ENCODE data around the gene TRPM3.
A peak's percentile ranks its signal among the peaks of the same experiment; 100 is the strongest.

The TRPM3 gene

DNA sequence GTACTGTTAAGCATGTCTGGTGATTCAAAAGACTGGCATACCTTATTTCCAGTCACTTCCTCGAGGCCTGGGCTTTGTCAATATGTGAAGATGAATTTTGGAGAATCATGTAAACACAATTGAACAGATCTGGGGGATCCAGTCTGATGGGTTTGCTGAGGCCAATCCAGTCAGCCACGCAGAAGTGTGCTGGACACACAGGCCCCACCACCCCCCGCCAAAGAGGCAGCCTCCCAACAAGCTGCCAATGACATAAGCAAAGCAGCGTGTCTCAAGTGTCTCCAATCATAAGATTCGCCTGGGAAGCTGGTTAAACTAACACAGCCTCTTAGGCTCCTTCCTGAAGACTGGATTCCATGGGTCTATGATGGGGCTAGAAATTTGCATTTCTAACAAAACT is 514.1 kb downstream of the TRPM3 start:
- peak overlapping the region; percentile 52 for H3K27ac ChIP-seq (replicated peaks)
- TF ChIP-seq, protein P1, sequence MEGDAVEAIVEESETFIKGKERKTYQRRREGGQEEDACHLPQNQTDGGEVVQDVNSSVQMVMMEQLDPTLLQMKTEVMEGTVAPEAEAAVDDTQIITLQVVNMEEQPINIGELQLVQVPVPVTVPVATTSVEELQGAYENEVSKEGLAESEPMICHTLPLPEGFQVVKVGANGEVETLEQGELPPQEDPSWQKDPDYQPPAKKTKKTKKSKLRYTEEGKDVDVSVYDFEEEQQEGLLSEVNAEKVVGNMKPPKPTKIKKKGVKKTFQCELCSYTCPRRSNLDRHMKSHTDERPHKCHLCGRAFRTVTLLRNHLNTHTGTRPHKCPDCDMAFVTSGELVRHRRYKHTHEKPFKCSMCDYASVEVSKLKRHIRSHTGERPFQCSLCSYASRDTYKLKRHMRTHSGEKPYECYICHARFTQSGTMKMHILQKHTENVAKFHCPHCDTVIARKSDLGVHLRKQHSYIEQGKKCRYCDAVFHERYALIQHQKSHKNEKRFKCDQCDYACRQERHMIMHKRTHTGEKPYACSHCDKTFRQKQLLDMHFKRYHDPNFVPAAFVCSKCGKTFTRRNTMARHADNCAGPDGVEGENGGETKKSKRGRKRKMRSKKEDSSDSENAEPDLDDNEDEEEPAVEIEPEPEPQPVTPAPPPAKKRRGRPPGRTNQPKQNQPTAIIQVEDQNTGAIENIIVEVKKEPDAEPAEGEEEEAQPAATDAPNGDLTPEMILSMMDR (IDR thresholded peaks at IDR 0.05; ENCODE audit: insufficient read depth, low read length): no peak
- no peak for TF ChIP-seq GABPA (IDR thresholded peaks at IDR 0.05; ENCODE audit: low read depth)
- TF ChIP-seq, protein P2, sequence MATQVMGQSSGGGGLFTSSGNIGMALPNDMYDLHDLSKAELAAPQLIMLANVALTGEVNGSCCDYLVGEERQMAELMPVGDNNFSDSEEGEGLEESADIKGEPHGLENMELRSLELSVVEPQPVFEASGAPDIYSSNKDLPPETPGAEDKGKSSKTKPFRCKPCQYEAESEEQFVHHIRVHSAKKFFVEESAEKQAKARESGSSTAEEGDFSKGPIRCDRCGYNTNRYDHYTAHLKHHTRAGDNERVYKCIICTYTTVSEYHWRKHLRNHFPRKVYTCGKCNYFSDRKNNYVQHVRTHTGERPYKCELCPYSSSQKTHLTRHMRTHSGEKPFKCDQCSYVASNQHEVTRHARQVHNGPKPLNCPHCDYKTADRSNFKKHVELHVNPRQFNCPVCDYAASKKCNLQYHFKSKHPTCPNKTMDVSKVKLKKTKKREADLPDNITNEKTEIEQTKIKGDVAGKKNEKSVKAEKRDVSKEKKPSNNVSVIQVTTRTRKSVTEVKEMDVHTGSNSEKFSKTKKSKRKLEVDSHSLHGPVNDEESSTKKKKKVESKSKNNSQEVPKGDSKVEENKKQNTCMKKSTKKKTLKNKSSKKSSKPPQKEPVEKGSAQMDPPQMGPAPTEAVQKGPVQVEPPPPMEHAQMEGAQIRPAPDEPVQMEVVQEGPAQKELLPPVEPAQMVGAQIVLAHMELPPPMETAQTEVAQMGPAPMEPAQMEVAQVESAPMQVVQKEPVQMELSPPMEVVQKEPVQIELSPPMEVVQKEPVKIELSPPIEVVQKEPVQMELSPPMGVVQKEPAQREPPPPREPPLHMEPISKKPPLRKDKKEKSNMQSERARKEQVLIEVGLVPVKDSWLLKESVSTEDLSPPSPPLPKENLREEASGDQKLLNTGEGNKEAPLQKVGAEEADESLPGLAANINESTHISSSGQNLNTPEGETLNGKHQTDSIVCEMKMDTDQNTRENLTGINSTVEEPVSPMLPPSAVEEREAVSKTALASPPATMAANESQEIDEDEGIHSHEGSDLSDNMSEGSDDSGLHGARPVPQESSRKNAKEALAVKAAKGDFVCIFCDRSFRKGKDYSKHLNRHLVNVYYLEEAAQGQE (IDR thresholded peaks at IDR 0.05; ENCODE audit: insufficient replicate concordance, low read depth): no peak
- no peak for TF ChIP-seq SPI1 (IDR thresholded peaks at IDR 0.05; ENCODE audit: borderline replicate concordance, low read depth)
- no peak for TF ChIP-seq POLR2AphosphoS5 (IDR thresholded peaks at IDR 0.05; ENCODE audit: low read depth)
- H3K27me3 ChIP-seq (ENCODE audit: insufficient read depth, poor library complexity, severe bottlenecking): no peaks in the 10 kb centered on the region
- no peak for DNase-seq (ENCODE audit: low read depth in 1 of 2, low spot score in 1 of 2)
- H3K4me3 ChIP-seq (replicated peaks; ENCODE audit: insufficient read depth, low read length): no peak overlapping the region

DNA sequence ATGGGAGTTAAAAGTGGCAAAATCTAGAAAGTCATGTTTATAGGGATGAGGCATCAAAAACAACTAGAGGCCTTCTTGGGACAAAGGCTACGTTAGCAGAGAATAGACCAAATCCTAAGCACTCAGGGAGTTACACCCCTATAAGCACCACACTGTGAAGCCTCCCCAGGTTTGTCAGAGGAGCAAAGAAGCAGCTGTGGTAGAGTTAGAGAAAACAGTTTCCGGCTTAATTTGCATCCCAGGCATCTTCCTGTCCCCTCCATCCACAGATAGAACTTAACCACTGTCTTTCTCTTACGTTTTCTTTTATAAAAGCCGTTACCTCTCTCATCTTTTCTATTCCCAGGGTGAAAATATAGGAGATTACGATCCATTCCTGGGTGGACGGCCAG is 518.4 kb downstream of the TRPM3 start:
- H3K27ac ChIP-seq (replicated peaks): no peak overlapping the region
- TF ChIP-seq POLR2AphosphoS5 (IDR thresholded peaks at IDR 0.05; ENCODE audit: low read depth): no peak
- TF ChIP-seq GABPA (IDR thresholded peaks at IDR 0.05; ENCODE audit: low read depth): no peak
- TF ChIP-seq, protein P2 (IDR thresholded peaks at IDR 0.05; ENCODE audit: insufficient replicate concordance, low read depth): no peak
- TF ChIP-seq SPI1 (IDR thresholded peaks at IDR 0.05; ENCODE audit: borderline replicate concordance, low read depth): no peak
- TF ChIP-seq, protein P1 (IDR thresholded peaks at IDR 0.05; ENCODE audit: insufficient read depth, low read length): no peak

DNA sequence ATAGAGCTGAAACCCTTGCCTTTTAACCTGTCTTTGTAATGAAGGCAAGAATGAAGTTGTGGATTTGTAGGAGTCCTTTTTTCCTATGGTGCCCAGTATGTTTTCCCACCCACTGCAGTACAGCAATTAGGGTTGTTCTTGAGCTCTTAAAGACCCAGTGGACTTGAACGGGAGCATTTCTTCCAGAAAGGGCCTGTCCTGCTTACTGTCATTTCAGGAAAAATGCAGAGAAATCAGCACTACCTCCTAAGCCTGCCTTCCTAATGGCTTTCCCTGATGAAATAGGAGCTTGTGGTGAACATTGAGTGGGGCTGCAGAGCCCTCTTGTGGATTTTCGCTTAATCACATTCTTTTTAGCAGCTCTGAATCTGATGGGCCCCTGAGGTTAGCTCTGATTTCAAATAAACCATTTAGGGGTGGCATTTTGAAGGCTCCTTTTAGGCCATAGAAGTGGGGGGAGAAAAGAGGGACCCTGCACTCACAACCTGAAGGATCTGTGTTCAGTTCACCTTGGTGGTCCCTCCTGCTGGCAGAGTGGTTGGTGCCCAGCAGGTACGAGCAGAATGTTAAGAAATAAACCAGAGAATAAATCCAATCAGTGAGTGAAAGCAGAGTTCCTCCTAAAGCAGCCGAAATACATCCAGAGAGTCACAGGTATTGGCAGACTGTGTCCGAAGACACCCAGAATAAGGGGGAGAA is 519.0 kb downstream of the TRPM3 start:
- Histone ChIP-seq H3K27ac (replicated peaks) (no peak overlapping the region), H3K4me3 (replicated peaks; ENCODE audit: insufficient read depth, low read length) (no peak overlapping the region)
- peak in 1 of 2 experiments; percentile 57 for DNase-seq (ENCODE audit: low read depth in 1 of 2, low spot score in 1 of 2)

More for the DNA sequence above, 518.4 kb downstream of the TRPM3 start:
- Histone ChIP-seq H3K27me3 (ENCODE audit: insufficient read depth, poor library complexity, severe bottlenecking) (no peaks in the 10 kb centered on the region), H3K4me3 (replicated peaks; ENCODE audit: insufficient read depth, low read length) (no peak overlapping the region)
- DNase-seq (ENCODE audit: low read depth in 1 of 2, low spot score in 1 of 2): no peak

More for the DNA sequence above, 519.0 kb downstream of the TRPM3 start:
- no peak for TF ChIP-seq GABPA (IDR thresholded peaks at IDR 0.05; ENCODE audit: low read depth)
- TF ChIP-seq, protein P1 (IDR thresholded peaks at IDR 0.05; ENCODE audit: insufficient read depth, low read length): peak; percentile 31
- H3K27me3 ChIP-seq (ENCODE audit: insufficient read depth, poor library complexity, severe bottlenecking): no peaks in the 10 kb centered on the region
